ENCODE results near the gene PCED1B.
A peak's percentile ranks its signal among the peaks of the same experiment; 100 is the strongest.

PCED1B gene

GRCh38 chr12:47276621-47277309 lies 197.3 kb downstream of the PCED1B start:
- no peaks in the 10 kb centered on the region for H3K9me3 ChIP-seq (ENCODE audit: control insufficient read depth, insufficient read depth, low read depth, low read length)
- H3K27ac ChIP-seq (ENCODE audit: extremely low read depth, low read depth, low read length), result no peak overlapping the region
- peak; percentile 43; the same call in 1 of the 2 replicates for TF ChIP-seq OSR2 (tag by site-specific recombination; IDR thresholded peaks at IDR 0.05)
- no peak for TF ChIP-seq ZNF596 (tag by site-specific recombination; IDR thresholded peaks at IDR 0.05)
- ChIA-PET CTCF (interaction anchor here (1.8 kb wide), 1 partner anchor 244 kb away, joined by 5 read pairs; no protein-coding TSS in a partner anchor), POLR2A (interaction anchor here (0.6 kb wide), 1 partner anchor 198 kb away, joined by 3 read pairs; no protein-coding TSS in a partner anchor)
- no peaks in the 10 kb centered on the region for H3K4me1 ChIP-seq (ENCODE audit: control insufficient read depth, insufficient read depth, low read length)
- no peaks in the 10 kb centered on the region for H3K36me3 ChIP-seq (ENCODE audit: control insufficient read depth in 2 of 2, insufficient read depth in 1 of 2, low read length in 2 of 2)
- H3K4me3 ChIP-seq (ENCODE audit: low read depth, low read length), result no peak overlapping the region

GRCh38 chr12:47277972-47278448 lies 198.6 kb downstream of the PCED1B start:
- no peaks in the 10 kb centered on the region for H3K36me3 ChIP-seq (ENCODE audit: control insufficient read depth in 2 of 2, insufficient read depth in 1 of 2, low read length in 2 of 2)
- no peak overlapping the region for H3K4me3 ChIP-seq (ENCODE audit: low read depth, low read length)
- ChIA-PET CTCF (interaction anchor here (1.8 kb wide), 1 partner anchor 245 kb away, joined by 5 read pairs; no protein-coding TSS in a partner anchor), POLR2A (no interaction called here)
- H3K4me1 ChIP-seq (ENCODE audit: control insufficient read depth, insufficient read depth, low read length), result no peaks in the 10 kb centered on the region
- no peaks in the 10 kb centered on the region for H3K9me3 ChIP-seq (ENCODE audit: control insufficient read depth, insufficient read depth, low read depth, low read length)
- no peak overlapping the region for H3K27ac ChIP-seq (ENCODE audit: extremely low read depth, low read depth, low read length)
- TF ChIP-seq ZFP41 (tag by site-specific recombination; IDR thresholded peaks at IDR 0.05; ENCODE audit: borderline replicate concordance), result no peak
- no peak for TF ChIP-seq ZNF747 (tag by site-specific recombination; IDR thresholded peaks at IDR 0.05)
- TF ChIP-seq ZNF514 (tag by site-specific recombination; IDR thresholded peaks at IDR 0.05), result no peak
- TF ChIP-seq SALL2 (tag by site-specific recombination; IDR thresholded peaks at IDR 0.05; ENCODE audit: borderline replicate concordance), result no peak
- no peak for TF ChIP-seq ZNF24 (tag by site-specific recombination; IDR thresholded peaks at IDR 0.05)
- TF ChIP-seq ZNF571 (tag by site-specific recombination; IDR thresholded peaks at IDR 0.05), result no peak
- TF ChIP-seq ZNF423 (tag by site-specific recombination; IDR thresholded peaks at IDR 0.05), result no peak
- no peak for TF ChIP-seq ZNF585B (tag by site-specific recombination; IDR thresholded peaks at IDR 0.05)
- no peak for TF ChIP-seq ZSCAN5A (tag by site-specific recombination; IDR thresholded peaks at IDR 0.05)
- TF ChIP-seq GLIS2 (tag by site-specific recombination; IDR thresholded peaks at IDR 0.05), result no peak
- no peak for TF ChIP-seq ZFP69B (tag by site-specific recombination; IDR thresholded peaks at IDR 0.05)
- TF ChIP-seq PBX3 (CRISPR knock-in tag; IDR thresholded peaks at IDR 0.05), result no peak
- no peak for TF ChIP-seq CTCF (tag by site-specific recombination; IDR thresholded peaks at IDR 0.05)
- TF ChIP-seq ZNF555 (tag by site-specific recombination; conservative IDR thresholded peaks at IDR 0.05), result no peak
- TF ChIP-seq HIC1 (tag by site-specific recombination; IDR thresholded peaks at IDR 0.05), result peak; percentile 70; the same call in 1 of the 2 replicates
- TF ChIP-seq SP2 (tag by site-specific recombination; IDR thresholded peaks at IDR 0.05), result no peak
- TF ChIP-seq ZNF433 (tag by site-specific recombination; IDR thresholded peaks at IDR 0.05; ENCODE audit: low read depth), result no peak
- no peak for TF ChIP-seq ZNF677 (tag by site-specific recombination; IDR thresholded peaks at IDR 0.05)
- TF ChIP-seq ZNF629 (tag by site-specific recombination; IDR thresholded peaks at IDR 0.05), result peak; percentile 41; the same call in 1 of the 2 replicates
- no peak for TF ChIP-seq ZEB2 (tag by site-specific recombination; IDR thresholded peaks at IDR 0.05)
- no peak for TF ChIP-seq BCL11A (tag by site-specific recombination; IDR thresholded peaks at IDR 0.05; ENCODE audit: low read depth)
- TF ChIP-seq KLF16 (tag by site-specific recombination; IDR thresholded peaks at IDR 0.05), result no peak
- no peak for TF ChIP-seq ZNF112 (tag by site-specific recombination; IDR thresholded peaks at IDR 0.05)

Measured in HEK293 (cell line).